ENCODE measurements around the gene ERBB4.

DNA sequence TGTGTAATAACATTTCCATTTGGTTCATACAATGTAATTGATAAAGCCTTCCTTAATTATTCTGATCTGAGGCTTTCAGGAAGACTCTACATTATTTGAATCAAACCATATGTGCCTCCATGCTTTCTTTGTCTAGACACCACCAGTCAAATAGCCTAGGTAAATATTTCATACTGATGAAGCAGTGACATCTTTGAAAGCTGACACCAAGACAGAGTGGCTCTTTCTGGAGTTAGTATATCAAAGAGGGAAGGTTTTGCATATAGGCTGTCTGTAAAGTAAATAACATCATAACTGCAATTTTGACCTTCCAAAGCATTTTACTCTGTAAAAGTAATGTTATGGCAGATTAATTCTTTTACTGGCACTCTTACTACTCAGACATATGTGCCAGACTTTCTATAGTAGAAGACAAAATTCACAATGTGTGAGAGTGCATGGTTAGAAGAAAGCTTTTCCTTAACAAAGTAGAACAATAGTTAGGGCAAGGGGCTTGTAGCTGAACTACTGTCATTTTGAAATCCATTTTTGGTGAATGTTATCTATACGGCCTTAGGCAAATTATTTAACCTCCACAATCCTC is 177.3 kb downstream of the ERBB4 start:
- TF ChIP-seq, protein P1, sequence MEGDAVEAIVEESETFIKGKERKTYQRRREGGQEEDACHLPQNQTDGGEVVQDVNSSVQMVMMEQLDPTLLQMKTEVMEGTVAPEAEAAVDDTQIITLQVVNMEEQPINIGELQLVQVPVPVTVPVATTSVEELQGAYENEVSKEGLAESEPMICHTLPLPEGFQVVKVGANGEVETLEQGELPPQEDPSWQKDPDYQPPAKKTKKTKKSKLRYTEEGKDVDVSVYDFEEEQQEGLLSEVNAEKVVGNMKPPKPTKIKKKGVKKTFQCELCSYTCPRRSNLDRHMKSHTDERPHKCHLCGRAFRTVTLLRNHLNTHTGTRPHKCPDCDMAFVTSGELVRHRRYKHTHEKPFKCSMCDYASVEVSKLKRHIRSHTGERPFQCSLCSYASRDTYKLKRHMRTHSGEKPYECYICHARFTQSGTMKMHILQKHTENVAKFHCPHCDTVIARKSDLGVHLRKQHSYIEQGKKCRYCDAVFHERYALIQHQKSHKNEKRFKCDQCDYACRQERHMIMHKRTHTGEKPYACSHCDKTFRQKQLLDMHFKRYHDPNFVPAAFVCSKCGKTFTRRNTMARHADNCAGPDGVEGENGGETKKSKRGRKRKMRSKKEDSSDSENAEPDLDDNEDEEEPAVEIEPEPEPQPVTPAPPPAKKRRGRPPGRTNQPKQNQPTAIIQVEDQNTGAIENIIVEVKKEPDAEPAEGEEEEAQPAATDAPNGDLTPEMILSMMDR (IDR thresholded peaks at IDR 0.05), result no peak
- TF ChIP-seq POLR2AphosphoS5 (IDR thresholded peaks at IDR 0.05), result no peak
- TF ChIP-seq POLR2A (IDR thresholded peaks at IDR 0.05), result no peak
